ENCODE data around the gene CCDC190. TPM values are rescaled to one million over a fixed set of nuclear protein-coding genes. Genes with fewer than 3 reads are reported as not detected.

CCDC190 gene
- total and polyA plus RNA-seq, 2 of the 13 experiments (the other 11 are each of a cell fraction or from before 2014, with no cell fraction given) = not detected

DNA sequence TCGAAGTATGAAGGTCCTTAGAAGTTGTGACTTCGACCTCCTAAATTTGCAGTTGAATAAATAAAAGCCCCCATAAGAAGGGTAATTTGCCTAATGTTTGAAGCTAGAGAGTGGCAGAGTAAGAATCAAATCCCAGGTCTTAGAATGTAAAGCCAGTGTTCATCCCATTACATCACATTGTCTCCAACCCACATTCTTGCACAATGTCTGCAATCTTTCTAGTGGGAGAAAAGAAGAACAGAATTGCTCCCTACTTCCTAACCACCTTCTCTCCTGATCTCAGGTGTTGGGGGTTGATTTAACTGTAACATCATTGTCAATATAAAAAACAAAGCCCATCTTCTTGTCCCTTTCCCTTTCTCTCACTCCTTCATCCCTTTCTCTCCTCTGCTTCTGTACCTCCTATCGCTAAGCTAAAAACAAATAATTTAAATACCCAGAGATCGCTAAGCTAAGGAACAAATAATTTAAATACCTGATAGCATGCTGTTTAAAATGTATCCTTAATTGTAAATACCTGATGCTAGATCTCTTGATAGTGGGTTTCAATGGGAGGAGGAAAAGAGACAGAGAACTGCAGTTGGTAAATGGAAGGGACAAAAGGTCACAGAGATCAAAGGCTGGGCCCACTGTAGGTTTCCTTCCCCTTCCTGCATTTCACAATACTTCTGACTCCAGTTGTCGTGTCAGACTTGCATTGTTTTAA, 32.1 kb upstream of the CCDC190 start (continued):
- peak; percentile 88 for TF ChIP-seq GATAD2A (CRISPR knock-in tag; IDR thresholded peaks at IDR 0.05)
- no peak for TF ChIP-seq HIVEP1 (CRISPR knock-in tag; IDR thresholded peaks at IDR 0.05)
- peak; percentile 76; the same call in 1 of the 2 replicates for TF ChIP-seq EHMT2 (IDR thresholded peaks at IDR 0.05; ENCODE audit: borderline replicate concordance, low read depth, low read length)
- no peak for TF ChIP-seq SUZ12 (IDR thresholded peaks at IDR 0.05; ENCODE audit: low read depth, low read length)
- TF ChIP-seq, protein P1, sequence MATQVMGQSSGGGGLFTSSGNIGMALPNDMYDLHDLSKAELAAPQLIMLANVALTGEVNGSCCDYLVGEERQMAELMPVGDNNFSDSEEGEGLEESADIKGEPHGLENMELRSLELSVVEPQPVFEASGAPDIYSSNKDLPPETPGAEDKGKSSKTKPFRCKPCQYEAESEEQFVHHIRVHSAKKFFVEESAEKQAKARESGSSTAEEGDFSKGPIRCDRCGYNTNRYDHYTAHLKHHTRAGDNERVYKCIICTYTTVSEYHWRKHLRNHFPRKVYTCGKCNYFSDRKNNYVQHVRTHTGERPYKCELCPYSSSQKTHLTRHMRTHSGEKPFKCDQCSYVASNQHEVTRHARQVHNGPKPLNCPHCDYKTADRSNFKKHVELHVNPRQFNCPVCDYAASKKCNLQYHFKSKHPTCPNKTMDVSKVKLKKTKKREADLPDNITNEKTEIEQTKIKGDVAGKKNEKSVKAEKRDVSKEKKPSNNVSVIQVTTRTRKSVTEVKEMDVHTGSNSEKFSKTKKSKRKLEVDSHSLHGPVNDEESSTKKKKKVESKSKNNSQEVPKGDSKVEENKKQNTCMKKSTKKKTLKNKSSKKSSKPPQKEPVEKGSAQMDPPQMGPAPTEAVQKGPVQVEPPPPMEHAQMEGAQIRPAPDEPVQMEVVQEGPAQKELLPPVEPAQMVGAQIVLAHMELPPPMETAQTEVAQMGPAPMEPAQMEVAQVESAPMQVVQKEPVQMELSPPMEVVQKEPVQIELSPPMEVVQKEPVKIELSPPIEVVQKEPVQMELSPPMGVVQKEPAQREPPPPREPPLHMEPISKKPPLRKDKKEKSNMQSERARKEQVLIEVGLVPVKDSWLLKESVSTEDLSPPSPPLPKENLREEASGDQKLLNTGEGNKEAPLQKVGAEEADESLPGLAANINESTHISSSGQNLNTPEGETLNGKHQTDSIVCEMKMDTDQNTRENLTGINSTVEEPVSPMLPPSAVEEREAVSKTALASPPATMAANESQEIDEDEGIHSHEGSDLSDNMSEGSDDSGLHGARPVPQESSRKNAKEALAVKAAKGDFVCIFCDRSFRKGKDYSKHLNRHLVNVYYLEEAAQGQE (IDR thresholded peaks at IDR 0.05; ENCODE audit: borderline replicate concordance in 1 of 2, low read depth in 1 of 2, low read length in 2 of 2) = no peak
- TF ChIP-seq, protein P2, sequence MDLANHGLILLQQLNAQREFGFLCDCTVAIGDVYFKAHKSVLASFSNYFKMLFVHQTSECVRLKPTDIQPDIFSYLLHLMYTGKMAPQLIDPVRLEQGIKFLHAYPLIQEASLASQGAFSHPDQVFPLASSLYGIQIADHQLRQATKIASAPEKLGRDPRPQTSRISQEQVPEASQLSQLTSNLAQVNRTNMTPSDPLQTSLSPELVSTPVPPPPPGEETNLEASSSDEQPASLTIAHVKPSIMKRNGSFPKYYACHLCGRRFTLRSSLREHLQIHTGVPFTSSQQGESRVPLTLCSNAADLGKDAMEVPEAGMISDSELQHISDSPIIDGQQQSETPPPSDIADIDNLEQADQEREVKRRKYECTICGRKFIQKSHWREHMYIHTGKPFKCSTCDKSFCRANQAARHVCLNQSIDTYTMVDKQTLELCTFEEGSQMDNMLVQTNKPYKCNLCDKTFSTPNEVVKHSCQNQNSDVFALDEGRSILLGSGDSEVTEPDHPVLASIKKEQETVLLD (CRISPR knock-in tag; IDR thresholded peaks at IDR 0.05; ENCODE audit: low read depth) = no peak
- no peak for TF ChIP-seq KDM3A (CRISPR knock-in tag; IDR thresholded peaks at IDR 0.05; ENCODE audit: low read depth)
- TF ChIP-seq, protein P3, sequence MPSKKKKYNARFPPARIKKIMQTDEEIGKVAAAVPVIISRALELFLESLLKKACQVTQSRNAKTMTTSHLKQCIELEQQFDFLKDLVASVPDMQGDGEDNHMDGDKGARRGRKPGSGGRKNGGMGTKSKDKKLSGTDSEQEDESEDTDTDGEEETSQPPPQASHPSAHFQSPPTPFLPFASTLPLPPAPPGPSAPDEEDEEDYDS (CRISPR knock-in tag; IDR thresholded peaks at IDR 0.05) = no peak; the same call in 1 of the 2 replicates
- TF ChIP-seq ZNF670 (CRISPR knock-in tag; IDR thresholded peaks at IDR 0.05; ENCODE audit: borderline replicate concordance) = no peak
- TF ChIP-seq ZNF567 (CRISPR knock-in tag; IDR thresholded peaks at IDR 0.05; ENCODE audit: borderline replicate concordance) = no peak
- TF ChIP-seq, protein P4, sequence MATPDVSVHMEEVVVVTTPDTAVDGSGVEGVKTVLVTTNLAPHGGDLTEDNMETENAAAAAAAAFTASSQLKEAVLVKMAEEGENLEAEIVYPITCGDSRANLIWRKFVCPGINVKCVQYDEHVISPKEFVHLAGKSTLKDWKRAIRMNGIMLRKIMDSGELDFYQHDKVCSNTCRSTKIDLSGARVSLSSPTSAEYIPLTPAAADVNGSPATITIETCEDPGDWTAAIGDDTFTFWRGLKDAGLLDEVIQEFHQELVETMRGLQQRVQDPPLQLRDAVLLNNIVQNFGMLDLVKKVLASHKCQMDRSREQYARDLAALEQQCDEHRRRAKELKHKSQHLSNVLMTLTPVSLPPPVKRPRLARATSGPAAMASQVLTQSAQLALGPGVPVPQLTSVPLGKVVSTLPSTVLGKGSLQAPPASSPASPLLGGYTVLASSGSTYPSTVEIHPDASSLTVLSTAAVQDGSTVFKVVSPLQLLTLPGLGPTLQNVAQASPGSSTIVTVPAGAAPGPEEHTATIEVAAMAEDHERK (CRISPR knock-in tag; IDR thresholded peaks at IDR 0.05; ENCODE audit: low read depth) = no peak
- no peak for TF ChIP-seq NCOA1 (CRISPR knock-in tag; IDR thresholded peaks at IDR 0.05)
- TF ChIP-seq PTBP1 (IDR thresholded peaks at IDR 0.05; ENCODE audit: low read depth, low read length, poor library complexity, severe bottlenecking) = no peak
- no peak for TF ChIP-seq LCORL (IDR thresholded peaks at IDR 0.05)
- TF ChIP-seq LCORL (CRISPR knock-in tag; IDR thresholded peaks at IDR 0.05) = no peak
- TF ChIP-seq, protein P5, sequence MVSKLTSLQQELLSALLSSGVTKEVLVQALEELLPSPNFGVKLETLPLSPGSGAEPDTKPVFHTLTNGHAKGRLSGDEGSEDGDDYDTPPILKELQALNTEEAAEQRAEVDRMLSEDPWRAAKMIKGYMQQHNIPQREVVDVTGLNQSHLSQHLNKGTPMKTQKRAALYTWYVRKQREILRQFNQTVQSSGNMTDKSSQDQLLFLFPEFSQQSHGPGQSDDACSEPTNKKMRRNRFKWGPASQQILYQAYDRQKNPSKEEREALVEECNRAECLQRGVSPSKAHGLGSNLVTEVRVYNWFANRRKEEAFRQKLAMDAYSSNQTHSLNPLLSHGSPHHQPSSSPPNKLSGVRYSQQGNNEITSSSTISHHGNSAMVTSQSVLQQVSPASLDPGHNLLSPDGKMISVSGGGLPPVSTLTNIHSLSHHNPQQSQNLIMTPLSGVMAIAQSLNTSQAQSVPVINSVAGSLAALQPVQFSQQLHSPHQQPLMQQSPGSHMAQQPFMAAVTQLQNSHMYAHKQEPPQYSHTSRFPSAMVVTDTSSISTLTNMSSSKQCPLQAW (CRISPR knock-in tag; IDR thresholded peaks at IDR 0.05) = no peak
- TF ChIP-seq ZNF563 (CRISPR knock-in tag; IDR thresholded peaks at IDR 0.05) = no peak
- TF ChIP-seq, protein P6, sequence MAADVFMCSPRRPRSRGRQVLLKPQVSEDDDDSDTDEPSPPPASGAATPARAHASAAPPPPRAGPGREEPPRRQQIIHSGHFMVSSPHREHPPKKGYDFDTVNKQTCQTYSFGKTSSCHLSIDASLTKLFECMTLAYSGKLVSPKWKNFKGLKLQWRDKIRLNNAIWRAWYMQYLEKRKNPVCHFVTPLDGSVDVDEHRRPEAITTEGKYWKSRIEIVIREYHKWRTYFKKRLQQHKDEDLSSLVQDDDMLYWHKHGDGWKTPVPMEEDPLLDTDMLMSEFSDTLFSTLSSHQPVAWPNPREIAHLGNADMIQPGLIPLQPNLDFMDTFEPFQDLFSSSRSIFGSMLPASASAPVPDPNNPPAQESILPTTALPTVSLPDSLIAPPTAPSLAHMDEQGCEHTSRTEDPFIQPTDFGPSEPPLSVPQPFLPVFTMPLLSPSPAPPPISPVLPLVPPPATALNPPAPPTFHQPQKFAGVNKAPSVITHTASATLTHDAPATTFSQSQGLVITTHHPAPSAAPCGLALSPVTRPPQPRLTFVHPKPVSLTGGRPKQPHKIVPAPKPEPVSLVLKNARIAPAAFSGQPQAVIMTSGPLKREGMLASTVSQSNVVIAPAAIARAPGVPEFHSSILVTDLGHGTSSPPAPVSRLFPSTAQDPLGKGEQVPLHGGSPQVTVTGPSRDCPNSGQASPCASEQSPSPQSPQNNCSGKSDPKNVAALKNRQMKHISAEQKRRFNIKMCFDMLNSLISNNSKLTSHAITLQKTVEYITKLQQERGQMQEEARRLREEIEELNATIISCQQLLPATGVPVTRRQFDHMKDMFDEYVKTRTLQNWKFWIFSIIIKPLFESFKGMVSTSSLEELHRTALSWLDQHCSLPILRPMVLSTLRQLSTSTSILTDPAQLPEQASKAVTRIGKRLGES (CRISPR knock-in tag; IDR thresholded peaks at IDR 0.05; ENCODE audit: borderline replicate concordance) = no peak
